ENCODE data around the gene SLC25A25.

The SLC25A25 gene

GRCh38 chr9:128145536-128145935 is 77.5 kb downstream of the SLC25A25 start:
- no peak for DNase-seq (ENCODE audit: low spot score)

- no peak for DNase-seq (ENCODE audit: low spot score)
Measured at GRCh38 chr9:128145951-128146351, 77.9 kb downstream of the SLC25A25 start.

- DNase-seq (ENCODE audit: low spot score) = no peak
Measured at GRCh38 chr9:128146591-128147120, 78.6 kb downstream of the SLC25A25 start.

GRCh38 chr9:128148509-128149000 is 80.5 kb downstream of the SLC25A25 start:
- no peak for DNase-seq (ENCODE audit: low spot score)

DNA sequence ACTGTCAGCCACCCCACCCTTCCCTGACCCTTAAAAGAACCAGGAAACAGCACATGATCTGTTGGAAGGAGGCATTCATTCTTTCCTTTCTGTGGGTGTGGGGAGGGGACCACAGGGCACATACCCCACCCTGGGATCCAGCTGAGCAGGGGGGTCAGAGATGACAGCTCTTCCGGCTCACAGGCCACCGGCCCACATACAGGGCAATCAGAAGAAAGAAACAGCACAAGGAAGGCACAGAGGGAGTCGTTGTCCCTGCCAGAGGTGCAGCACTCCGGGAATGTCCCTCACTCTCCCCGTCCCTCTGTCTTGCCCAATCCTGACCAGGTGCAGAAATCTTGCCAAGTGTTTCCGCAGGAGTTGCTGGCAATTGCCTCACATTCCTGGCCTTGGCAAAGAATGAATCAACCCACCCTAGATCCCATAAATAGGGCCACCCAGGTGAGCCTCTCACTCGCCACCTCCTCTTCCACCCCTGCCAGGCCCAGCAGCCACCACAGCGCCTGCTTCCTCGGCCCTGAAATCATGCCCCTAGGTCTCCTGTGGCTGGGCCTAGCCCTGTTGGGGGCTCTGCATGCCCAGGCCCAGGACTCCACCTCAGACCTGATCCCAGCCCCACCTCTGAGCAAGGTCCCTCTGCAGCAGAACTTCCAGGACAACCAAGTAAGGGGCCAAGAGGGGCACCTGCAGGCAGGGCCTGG is 81.1 kb downstream of the SLC25A25 start, which contains the start of gene LCN2:
LCN2 (plus strand) TSS at position 453 of the 701 bp plus-strand sequence; CDS start at position 526, 73 bp downstream.
- DNase-seq (ENCODE audit: low spot score) = no peak

DNA sequence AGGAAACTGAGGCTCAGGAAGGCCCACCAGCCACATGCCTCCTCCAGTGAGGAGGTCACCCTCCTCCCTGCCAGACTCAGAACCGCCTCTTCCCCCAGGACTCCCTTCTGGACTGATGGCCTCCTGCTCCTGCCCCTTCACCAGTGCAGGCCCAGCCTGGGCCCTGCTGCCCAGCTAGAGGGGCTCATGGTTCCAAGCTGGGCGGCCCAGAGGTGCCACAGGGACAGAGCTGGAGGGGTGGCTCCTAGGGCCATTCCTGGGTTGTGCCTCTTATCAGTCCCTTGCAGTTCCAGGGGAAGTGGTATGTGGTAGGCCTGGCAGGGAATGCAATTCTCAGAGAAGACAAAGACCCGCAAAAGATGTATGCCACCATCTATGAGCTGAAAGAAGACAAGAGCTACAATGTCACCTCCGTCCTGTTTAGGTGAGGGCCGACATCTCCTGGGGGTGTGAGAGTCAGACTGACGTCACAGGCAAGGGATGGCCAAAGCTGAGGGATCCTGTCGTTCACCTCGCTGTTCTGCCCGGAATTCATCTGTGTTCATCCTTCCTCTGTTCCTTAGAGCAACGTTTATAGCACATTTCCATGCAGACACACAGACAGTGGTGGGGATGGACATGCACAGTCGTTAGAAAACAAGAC is 82.0 kb downstream of the SLC25A25 start:
- DNase-seq (ENCODE audit: low spot score) = no peak

DNA sequence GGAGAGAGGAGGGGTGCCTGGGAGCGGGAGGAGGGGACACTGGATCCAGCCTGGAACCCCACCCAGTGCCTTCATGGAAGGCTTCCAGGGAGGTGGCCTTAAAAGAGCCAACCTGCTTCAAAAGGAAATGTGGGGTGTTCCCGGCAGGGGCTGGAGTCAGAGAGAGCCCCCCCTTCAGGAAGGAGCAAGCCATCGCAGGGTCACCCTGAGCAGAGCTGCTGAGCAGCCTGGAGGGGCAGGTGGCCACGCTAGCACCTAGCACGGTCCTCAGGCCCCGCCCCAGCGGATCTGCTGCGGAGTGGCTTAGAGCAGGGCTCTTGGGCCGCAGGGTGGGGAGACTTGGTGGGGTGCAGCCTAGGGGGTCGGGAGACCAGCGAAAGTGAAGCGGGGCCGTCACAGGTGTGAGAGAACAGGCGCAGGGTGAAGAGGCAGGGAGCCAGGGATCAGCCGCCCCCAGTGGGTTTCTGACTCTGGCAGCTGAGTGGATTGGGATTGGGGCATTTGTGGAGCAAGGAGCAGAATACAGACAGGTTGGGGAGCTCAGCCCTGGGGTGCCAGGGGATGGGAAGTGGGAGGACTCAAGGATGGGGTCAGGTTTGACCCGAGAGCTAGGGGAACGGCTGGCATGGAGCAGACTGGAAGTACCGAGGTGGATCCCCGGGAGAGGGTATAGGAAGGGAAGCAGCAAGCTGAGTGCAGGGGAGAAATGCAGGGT is 82.7 kb downstream of the SLC25A25 start:
- no peak for DNase-seq (ENCODE audit: low spot score)

DNA sequence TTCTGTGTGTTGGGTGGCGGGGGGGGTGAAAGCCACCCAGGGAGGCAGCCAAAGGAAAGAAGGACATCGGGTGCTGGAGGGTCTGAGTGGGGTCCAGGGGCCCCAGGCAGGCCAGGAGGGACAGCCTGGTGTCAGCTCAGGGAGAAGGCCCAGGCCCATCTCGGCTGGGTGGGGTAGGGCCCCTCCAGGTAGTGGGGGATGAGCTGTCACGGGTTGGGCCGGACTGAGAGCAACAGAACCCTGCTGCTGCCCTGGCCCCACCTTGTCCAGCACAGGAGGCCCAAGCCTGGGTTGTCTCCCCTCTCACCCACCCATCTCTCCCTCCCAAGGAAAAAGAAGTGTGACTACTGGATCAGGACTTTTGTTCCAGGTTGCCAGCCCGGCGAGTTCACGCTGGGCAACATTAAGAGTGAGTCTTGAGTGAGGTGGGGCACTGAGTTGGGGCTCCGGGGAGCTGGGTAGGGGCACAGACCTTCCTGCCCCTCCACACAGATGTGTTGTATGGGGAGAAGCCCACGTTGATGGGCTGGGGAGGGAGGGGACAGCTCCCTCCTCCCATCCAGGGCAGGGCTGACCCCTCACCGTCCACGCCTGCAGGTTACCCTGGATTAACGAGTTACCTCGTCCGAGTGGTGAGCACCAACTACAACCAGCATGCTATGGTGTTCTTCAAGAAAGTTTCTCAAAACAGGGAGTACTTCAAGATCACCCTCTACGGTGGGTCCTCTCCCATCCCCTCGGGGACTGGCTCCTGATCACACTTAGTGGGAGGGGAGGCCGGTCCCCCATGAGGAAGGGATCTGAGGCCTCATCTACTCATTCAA is 83.5 kb downstream of the SLC25A25 start:
- DNase-seq (ENCODE audit: low spot score) = no peak

DNA sequence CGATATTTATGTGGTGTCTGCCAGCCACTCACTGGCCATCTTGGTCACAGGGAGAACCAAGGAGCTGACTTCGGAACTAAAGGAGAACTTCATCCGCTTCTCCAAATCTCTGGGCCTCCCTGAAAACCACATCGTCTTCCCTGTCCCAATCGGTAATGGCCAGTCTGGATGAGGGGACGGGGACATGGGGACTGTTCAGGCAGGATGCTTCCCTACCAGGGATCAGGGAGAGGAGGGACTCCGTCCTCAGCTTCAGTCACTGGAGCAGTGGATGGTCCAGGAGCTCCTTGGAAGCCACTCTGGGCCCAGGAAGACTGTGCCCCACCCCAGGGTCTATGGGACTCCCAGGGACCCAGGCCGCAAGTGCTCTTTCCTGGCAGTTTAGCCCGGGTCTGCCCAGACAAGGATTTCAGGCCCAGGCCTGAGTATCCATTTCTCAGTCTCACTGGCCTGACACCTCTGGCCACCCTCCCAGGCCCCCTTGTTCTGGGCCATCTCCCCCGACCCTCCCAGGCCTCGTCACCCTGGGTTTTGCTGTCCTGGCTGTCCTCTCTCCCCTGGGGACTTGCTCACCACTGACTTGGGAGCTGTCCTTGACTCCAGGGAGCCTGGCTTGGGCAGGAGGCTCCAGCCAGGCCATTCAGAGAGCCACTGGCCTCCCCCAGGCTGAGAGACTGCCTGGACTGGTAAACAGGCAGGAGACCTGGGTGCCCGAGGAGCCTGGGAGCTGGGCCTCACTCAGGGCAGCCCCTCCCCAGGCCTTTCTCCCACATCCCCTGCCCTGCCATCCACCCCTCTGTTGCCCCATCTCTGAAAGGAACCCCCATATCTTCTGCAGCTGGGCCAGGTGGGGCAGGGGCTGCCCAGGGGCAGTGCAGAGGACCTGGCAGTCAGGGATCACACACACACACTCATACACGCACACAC is 84.4 kb downstream of the SLC25A25 start:
- no peak for DNase-seq (ENCODE audit: low spot score)

DNA sequence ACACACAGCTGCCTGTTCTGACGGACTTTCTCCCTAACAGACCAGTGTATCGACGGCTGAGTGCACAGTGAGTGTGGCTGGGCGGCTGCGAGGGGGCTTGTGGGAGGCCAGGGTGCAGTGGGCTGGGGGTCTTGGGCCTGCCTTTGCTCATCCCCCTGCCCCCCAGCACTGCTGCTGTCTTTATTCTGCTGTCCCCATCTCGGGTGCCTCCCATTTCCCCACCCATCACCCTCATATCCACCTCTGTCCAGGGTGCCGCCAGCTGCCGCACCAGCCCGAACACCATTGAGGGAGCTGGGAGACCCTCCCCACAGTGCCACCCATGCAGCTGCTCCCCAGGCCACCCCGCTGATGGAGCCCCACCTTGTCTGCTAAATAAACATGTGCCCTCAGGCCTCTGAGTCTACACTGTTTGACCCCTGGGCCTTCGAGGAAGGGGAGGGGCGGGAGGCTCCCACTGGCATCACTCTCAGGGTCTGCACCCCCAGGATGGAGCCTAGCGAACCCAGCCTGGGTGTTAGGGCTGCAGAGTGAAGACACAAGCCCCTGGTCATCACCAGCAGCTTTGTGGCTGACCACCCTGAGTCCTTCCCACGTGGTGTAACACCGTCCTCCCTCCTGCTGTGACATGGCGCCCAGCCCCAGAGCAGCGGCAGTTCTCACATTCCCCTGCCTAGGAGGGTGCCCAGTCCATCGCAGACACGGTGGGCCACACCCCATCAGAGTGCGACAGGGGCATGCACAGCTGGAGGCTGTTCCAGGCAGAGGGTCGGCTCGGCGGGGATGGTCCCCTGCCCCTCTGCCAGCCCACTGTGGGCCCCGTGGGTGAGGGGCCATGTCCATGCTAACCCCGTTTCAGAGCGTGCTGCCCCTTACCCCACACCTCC is 85.3 kb downstream of the SLC25A25 start:
- no peak for DNase-seq (ENCODE audit: low spot score)

GRCh38 chr9:128153947-128154695 is 86.1 kb downstream of the SLC25A25 start:
- DNase-seq (ENCODE audit: low spot score) = no peak

DNA sequence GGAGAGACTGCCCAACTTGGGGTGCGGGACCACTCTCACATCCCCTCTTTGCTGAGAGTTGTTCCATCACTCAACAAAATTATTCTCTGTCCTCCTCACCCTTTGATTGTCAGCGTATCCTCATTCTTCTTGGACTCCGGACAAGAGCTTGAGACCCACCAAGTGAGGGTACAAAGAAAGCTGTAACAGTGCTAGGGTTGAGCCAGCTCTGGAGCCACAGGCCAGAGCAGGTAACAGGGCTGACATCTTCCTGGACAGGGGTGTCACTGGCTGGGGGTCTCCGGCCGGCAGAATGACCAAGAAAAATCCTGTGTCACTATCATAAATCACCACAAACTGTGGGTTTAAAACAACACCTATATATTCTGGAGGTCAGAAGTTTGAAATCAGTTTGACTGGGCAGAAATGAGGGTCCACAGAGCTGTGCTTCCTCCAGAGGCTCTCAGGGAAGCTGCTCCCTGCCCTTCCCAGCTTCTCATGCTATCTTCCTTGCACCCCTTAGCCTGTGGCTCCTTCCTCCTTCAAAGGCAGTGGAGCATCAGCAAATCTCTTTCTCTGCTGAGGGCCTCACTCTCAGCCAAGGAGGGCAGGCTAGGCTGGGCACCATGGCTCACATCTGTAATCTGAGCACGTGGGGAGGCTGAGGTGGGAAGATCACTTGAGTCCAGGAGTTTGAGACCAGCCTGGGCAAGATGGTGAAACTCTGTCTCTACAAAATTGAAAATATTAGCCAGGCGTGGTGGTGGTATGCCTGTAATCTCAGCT is 87.9 kb downstream of the SLC25A25 start:
- DNase-seq (ENCODE audit: low spot score) = no peak
